Small intestine (tissue), 7 donors: Measurements from ENCODE around the gene PRRG1. TPM values are rescaled to one million over a fixed set of nuclear protein-coding genes. Genes with fewer than 3 reads are reported as not detected.
"Not testable (repeated sequence)": the region's sequence is repeated elsewhere in the genome, so short reads cannot be mapped to it uniquely, and the experiment has no call there.

ENCODE experiments used
- DNase-seq, 2 donors: peaks; one replicate each; pipeline versions ENCODE4 v3.0.0 to v3.0.0-alpha.2; 2013
- FAIRE-seq: peaks from 2 replicates; lab custom pipeline; 2012; peaks lifted over from hg19 to GRCh38; lab: Jason Lieb, UNC
- H3K27ac ChIP-seq, 3 donors: one replicate each; pipeline ENCODE4 v1.5.1; 2013; ENCODE audit warnings: low read length in 2 of 3, mild to moderate bottlenecking in 2 of 3, control low read depth in 1 of 3, inconsistent platforms in 1 of 3, low read depth in 1 of 3, moderate library complexity in 1 of 3
- H3K27me3 ChIP-seq, 3 donors: one replicate each; pipeline ENCODE4 v1.6.1; 2013; ENCODE audit warnings: low read length in 3 of 3, inconsistent platforms in 1 of 3; ENCODE audit not compliant: control insufficient read depth in 3 of 3, insufficient read depth in 3 of 3
- H3K36me3 ChIP-seq, 3 donors: one replicate each; pipeline ENCODE4 v1.6.1; 2013; ENCODE audit warnings: low read length in 3 of 3, inconsistent platforms in 1 of 3, low read depth in 1 of 3, mild to moderate bottlenecking in 1 of 3, moderate library complexity in 1 of 3; ENCODE audit not compliant: control insufficient read depth in 3 of 3, insufficient read depth in 2 of 3
- H3K4me1 ChIP-seq, 3 donors: one replicate each; pipeline ENCODE4 v1.6.1; 2013; ENCODE audit warnings: low read length in 2 of 3, inconsistent platforms in 1 of 3, low read depth in 1 of 3, mild to moderate bottlenecking in 1 of 3, moderate library complexity in 1 of 3; ENCODE audit not compliant: control insufficient read depth in 3 of 3, insufficient read depth in 2 of 3
- H3K4me3 ChIP-seq, 3 donors: one replicate each; pipeline ENCODE4 v1.5.1; 2013; ENCODE audit warnings: low read length in 3 of 3, control low read depth in 1 of 3, inconsistent platforms in 1 of 3, low read depth in 1 of 3, mild to moderate bottlenecking in 1 of 3, moderate library complexity in 1 of 3
- H3K9me3 ChIP-seq, 2 donors: one replicate each; pipeline ENCODE4 v1.6.1; 2013; ENCODE audit warnings: low read depth in 1 of 2, low read length in 1 of 2; ENCODE audit not compliant: control insufficient read depth in 2 of 2, insufficient read depth in 1 of 2
- WGBS, 3 donors: extraction: QIAGEN DNeasy Blood & Tissue Kit; methylation state at CpG; one replicate each; pipeline ENCODE4 v1.1.7; 2013; 5-methylcytosine and 5-hydroxymethylcytosine counted together
- polyA plus RNA-seq, 4 donors: library from polyadenylated mRNA; stranded (reverse) in 3 of 4; unstranded in 1 of 4; fragments of 200-250 nt in 3 of 4; fragments of 120-200 nt in 1 of 4; gene quantifications; one replicate each; pipeline versions ENCODE4 v1.2.1 to v1.2.3, GENCODE V29; 2013
- donor health status: healthy with polysubstance abuse.
- donor health status: control.
- donor health status: control.
- donor health status: Bipolar disorder and iron deficiency.
- donor health status: healthy.

The PRRG1 gene
- polyA plus RNA-seq, 4 donors: 1.6 to 5.8 (median 2.9) TPM

DNA sequence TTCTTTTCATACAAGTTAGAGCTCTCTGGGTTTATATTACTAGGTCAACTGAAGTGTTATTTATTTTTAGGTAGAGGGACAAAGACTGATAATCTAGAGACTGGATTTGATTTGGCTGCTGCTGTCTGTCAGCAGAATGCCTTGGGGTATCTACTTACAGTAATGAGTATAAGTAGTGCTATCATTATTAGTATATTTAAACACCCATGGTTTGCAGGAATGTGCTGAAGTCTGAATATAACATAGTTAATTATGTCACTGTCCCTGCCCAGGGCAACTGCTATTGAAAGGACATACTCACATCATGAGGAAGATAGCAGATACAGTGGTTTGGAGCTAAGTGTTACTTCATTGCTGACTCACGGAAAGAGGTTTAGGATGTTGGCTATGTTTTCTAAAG lies 76.2 kb downstream of the PRRG1 start:
- H3K9me3 ChIP-seq: peaks cover 0 to 3% of the 10 kb centered on the region in 2 donors
- H3K4me1 ChIP-seq: no peaks in the 10 kb centered on the region
- H3K27ac ChIP-seq: no peak overlapping the region
- H3K4me3 ChIP-seq: no peak overlapping the region
- no peaks in the 10 kb centered on the region for H3K36me3 ChIP-seq
- peak in 1 of 2 donors; percentile 2 for DNase-seq
- H3K27me3 ChIP-seq: no peaks in the 10 kb centered on the region
- WGBS, 3 donors: 79 to 96% (median 88%) methylated on average over 1 of the region's 1 CpG
- no peak for FAIRE-seq

- H3K4me1 ChIP-seq, H3K27ac ChIP-seq, FAIRE-seq, H3K4me3 ChIP-seq, H3K36me3 ChIP-seq, H3K9me3 ChIP-seq, H3K27me3 ChIP-seq, DNase-seq: not testable (repeated sequence)
- WGBS, 3 donors: 60 to 90% (median 71%) methylated on average over 2 of the region's 2 CpGs
Observed at GRCh38 chrX:37428962-37429361, 79.8 kb downstream of the PRRG1 start.

- Histone ChIP-seq H3K9me3 (no peaks in the 10 kb centered on the region), H3K27ac (no peak overlapping the region), H3K4me3 (no peak overlapping the region), H3K4me1 (no peaks in the 10 kb centered on the region), H3K27me3 (no peaks in the 10 kb centered on the region), H3K36me3 (no peaks in the 10 kb centered on the region)
- DNase-seq (no peak), FAIRE-seq (peak; percentile 19)
- WGBS, 3 donors: 88 to 96% (median 93%) methylated on average over 1 of the region's 1 CpG
Observed at GRCh38 chrX:37434362-37434761, 85.2 kb downstream of the PRRG1 start.

- no peaks in the 10 kb centered on the region for H3K9me3 ChIP-seq
- FAIRE-seq: no peak
- H3K27me3 ChIP-seq: no peaks in the 10 kb centered on the region
- H3K4me3 ChIP-seq: no peak overlapping the region
- no peak overlapping the region for H3K27ac ChIP-seq
- 38 to 64% (median 50%) methylated on average over 1 of the region's 1 CpG for WGBS, 3 donors
- H3K36me3 ChIP-seq: peaks cover 0 to 7% (median 0%) of the 10 kb centered on the region in 3 donors
- no peak for DNase-seq
- no peaks in the 10 kb centered on the region for H3K4me1 ChIP-seq
Observed at GRCh38 chrX:37437160-37437559, 88.0 kb downstream of the PRRG1 start.

DNA sequence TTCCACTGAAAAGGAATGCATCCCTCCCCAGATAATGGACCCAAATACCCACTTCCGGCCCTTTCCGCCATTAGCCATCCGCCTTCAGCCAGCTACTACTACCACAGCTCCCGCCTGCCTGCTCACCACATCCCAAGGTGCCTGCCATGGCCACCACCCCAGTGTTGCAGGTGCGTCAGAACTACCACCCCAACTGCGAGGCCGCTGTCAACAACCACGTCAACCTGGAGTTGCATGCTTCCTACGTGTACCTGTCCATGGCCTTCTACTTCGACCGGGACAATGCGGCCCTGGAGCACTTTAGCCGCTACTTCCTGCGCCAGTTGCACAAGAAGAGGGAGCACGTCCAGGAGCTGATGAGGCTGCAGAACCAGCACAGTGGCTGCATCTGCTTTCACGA lies 92.2 kb downstream of the PRRG1 start:
- Histone ChIP-seq H3K4me1 (no peaks in the 10 kb centered on the region), H3K36me3 (peaks cover 0 to 7% (median 0%) of the 10 kb centered on the region in 3 donors), H3K9me3 (no peaks in the 10 kb centered on the region), H3K27me3 (no peaks in the 10 kb centered on the region), H3K27ac (no peak overlapping the region), H3K4me3 (no peak overlapping the region)
- no peak for FAIRE-seq
- no peak for DNase-seq
- WGBS, 3 donors: 93 to 96% (median 96%) methylated on average over 16 of the region's 16 CpGs

- FAIRE-seq (no peak), DNase-seq (no peak)
- peaks cover 0 to 7% (median 0%) of the 10 kb centered on the region in 3 donors for H3K36me3 ChIP-seq
- no peaks in the 10 kb centered on the region for H3K9me3 ChIP-seq
- H3K27ac ChIP-seq: no peak overlapping the region
- no peaks in the 10 kb centered on the region for H3K27me3 ChIP-seq
- 75 to 92% (median 91%) methylated on average over 1 of the region's 1 CpG for WGBS, 3 donors
- H3K4me1 ChIP-seq: no peaks in the 10 kb centered on the region
- H3K4me3 ChIP-seq: no peak overlapping the region
Observed at GRCh38 chrX:37445182-37445581, 96.0 kb downstream of the PRRG1 start.

DNA sequence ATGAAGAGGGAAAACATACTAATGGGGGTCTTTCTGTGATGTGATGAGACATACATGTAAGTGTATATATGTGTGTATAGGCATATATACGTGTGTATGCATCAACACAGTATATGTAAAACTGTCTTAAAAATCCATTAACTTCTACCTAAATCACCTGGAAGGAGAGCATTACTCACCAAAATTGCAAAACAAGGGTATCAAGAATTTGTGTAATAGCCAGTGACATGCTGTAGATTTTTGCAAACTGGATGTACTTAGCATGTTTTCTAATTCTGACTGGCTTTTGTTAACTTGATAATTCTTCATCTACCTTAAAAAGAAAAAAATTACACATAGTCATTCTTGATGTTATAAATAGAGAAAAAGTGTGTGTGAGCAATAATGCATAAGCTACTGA lies 104.7 kb downstream of the PRRG1 start:
- DNase-seq: no peak
- WGBS, 3 donors: 83 to 94% (median 84%) methylated on average over 1 of the region's 1 CpG
- Histone ChIP-seq H3K27ac (no peak overlapping the region), H3K4me3 (no peak overlapping the region), H3K36me3 (peaks cover 0 to 2% (median 0%) of the 10 kb centered on the region in 3 donors), H3K4me1 (peaks cover 0 to 2% (median 0%) of the 10 kb centered on the region in 3 donors), H3K27me3 (no peaks in the 10 kb centered on the region), H3K9me3 (no peaks in the 10 kb centered on the region)
- FAIRE-seq: no peak

DNA sequence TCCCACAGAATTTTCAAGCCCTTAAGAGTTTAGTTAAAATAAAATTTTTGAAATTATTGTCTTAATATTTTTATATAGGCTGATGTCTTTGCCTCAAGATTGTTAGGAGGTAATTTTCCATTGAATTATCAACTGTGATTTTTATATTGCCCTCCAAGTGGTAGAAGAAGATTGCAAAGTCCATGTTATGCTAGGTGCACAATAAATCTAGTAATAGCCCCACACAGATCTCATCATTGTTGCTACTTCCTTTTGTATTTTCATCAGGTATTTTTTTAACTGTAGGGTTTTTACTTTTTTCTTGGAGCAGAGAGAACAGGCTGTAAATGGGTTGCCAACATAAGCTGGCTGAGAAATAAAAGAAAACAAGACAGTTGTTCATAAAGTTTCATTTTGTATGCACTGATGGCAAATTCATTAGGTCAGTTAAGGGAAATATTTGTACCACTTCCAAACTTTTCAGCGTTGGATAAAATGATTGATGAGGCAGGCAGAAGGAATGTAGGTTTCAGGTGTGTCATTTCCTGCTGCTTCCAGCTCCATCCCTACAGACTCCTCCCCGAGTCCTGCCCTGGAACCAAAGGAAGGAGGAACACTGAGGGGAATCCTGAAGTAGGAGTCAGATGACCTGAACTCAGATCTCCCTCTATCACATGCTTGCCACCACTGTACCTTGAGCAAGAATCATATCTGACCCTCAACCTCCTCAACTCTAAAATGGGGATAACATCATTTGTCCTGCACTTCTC lies 105.5 kb downstream of the PRRG1 start:
- H3K4me3 ChIP-seq: no peak overlapping the region
- WGBS, 3 donors: 12 to 42% (median 18%) methylated on average over 2 of the region's 2 CpGs
- H3K9me3 ChIP-seq: no peaks in the 10 kb centered on the region
- DNase-seq (peak; percentile 29 to 58), FAIRE-seq (no peak)
- H3K27me3 ChIP-seq: no peaks in the 10 kb centered on the region
- H3K27ac ChIP-seq: peak overlapping the region; percentile 20 to 41 (median 34)
- H3K4me1 ChIP-seq: peaks cover 0 to 2% (median 0%) of the 10 kb centered on the region in 3 donors
- H3K36me3 ChIP-seq: peaks cover 0 to 2% (median 0%) of the 10 kb centered on the region in 3 donors
